GM18861 (cell line): ENCODE data around the gene LILRB2.
"Not testable (repeated sequence)": the region's sequence is repeated elsewhere in the genome, so short reads cannot be mapped to it uniquely, and the experiment has no call there.

Experiments
- ATAC-seq: cut with Tn5 transposase; IDR thresholded peaks from one replicate; pipeline ENCODE4 v1.9.1; 2021; ENCODE audit not compliant: unreplicated experiment

The LILRB2 gene

DNA sequence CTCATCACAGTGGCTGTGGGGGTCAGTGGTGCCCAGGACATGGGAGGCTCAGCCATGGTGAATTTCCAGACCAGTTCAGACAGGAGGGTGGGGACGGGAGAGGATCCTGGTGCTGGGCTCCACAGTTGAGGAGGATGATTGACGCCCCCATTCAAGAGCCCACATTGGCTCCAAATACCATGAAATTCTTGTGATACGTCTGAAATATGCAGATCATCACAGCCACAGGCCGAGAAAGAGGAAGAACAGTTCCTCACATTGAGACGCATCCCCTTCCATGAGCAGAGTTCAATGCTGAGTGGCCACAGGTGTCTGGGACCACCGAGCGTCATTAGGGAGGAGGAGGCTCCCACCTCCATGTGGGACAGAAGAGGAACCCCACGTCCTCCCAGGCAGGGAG is 37.1 kb downstream of the LILRB2 start:
- not testable (repeated sequence) for ATAC-seq

- ATAC-seq = not testable (repeated sequence)
These were observed 38.3 kb downstream of the LILRB2 start, which contains the start of gene LILRA6 for GRCh38 chr19:54242646-54243045. TSS of gene LILRA6 (minus strand) at chr19:54242790.

DNA sequence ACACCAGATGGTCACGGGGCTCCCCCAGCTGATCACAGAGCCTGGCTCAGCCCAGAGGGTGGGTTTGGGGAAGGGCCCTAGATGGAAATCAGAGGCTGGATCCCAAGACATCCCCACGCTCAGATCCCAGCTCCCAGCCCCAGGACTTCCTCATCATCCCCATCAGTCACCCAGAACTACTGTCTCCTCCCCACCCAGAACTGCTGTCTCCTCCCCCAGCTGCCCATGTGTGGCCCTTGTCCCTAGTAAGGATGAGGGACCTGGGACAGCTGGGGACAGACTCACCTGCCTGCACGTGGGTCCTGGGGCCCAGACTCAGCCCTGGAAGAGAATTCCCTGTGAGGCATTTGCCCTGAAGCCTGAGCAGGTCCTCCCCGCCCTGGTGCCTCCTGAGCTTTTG is 38.7 kb downstream of the LILRB2 start:
- ATAC-seq = not testable (repeated sequence)

- not testable (repeated sequence) for ATAC-seq
These were observed 40.3 kb downstream of the LILRB2 start for GRCh38 chr19:54240372-54241336.

- ATAC-seq = not testable (repeated sequence)
These were observed 41.2 kb downstream of the LILRB2 start for GRCh38 chr19:54239491-54240371.

DNA sequence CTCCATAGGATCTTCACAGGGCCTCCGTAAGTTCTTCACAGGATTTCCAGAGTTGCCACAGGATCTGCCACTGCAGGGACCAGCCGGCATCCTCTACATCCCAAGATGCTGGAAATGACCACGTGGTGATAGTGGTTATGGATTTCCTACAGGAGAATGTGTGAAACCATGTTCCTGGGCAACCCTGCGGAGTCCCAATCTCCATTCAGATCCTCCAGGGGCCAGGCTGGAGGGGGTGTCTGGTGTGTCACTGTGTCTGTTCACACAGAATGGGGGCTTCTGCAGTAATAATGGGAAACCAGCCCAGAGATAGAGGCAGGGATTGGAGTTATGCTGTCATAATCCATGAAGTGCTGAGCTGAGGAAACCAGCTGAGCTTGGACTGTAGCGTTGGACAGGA is 47.0 kb downstream of the LILRB2 start:
- ATAC-seq = no peak

GRCh38 chr19:54231077-54231931 is 49.6 kb downstream of the LILRB2 start:
- no peak for ATAC-seq

- ATAC-seq = no peak
These were observed 50.9 kb downstream of the LILRB2 start for GRCh38 chr19:54230031-54230430.

- no peak for ATAC-seq
These were observed 51.8 kb downstream of the LILRB2 start for GRCh38 chr19:54229146-54229545.

- not testable (repeated sequence) for ATAC-seq
These were observed 56.3 kb downstream of the LILRB2 start for GRCh38 chr19:54224619-54225018.

- not testable (repeated sequence) for ATAC-seq
These were observed 57.0 kb downstream of the LILRB2 start for GRCh38 chr19:54223937-54224281.
